Measurements from ENCODE around the gene LSR. TPM values are rescaled to one million over a fixed set of nuclear protein-coding genes. Genes with fewer than 3 reads are reported as not detected.
A peak's percentile ranks its signal among the peaks of the same experiment; 100 is the strongest.

The LSR gene
- total and polyA plus RNA-seq, 4 donors: 2.0 to 29.4 (median 23.3) TPM

GRCh38 chr19:35314858-35315470 lies 66.2 kb downstream of the LSR start:
- H3K4me1 ChIP-seq (ENCODE audit: control insufficient read depth, insufficient read depth, low read length): peaks cover 18% of the 10 kb centered on the region
- no peak overlapping the region for H3K27ac ChIP-seq (ENCODE audit: low read depth, low read length)
- no peaks in the 10 kb centered on the region for H3K9me3 ChIP-seq (ENCODE audit: control insufficient read depth, insufficient read depth, low read length)
- WGBS (ENCODE audit: insufficient coverage): 82% methylated on average over 9 of the region's 10 CpGs
- no peak for DNase-seq (ENCODE audit: low read depth in 4 of 6, low spot score in 6 of 6)
- H3K36me3 ChIP-seq (ENCODE audit: control insufficient read depth, insufficient read depth, low read length): peaks cover 4% of the 10 kb centered on the region
- H3K27me3 ChIP-seq (ENCODE audit: control insufficient read depth, insufficient read depth, low read length): no peaks in the 10 kb centered on the region
- no peak overlapping the region for H3K4me3 ChIP-seq (ENCODE audit: low read depth, low read length)

GRCh38 chr19:35315883-35316282 lies 67.1 kb downstream of the LSR start:
- H3K36me3 ChIP-seq (ENCODE audit: control insufficient read depth, insufficient read depth, low read length): peaks cover 3% of the 10 kb centered on the region
- no peak overlapping the region for H3K4me3 ChIP-seq (ENCODE audit: low read depth, low read length)
- H3K4me1 ChIP-seq (ENCODE audit: control insufficient read depth, insufficient read depth, low read length): peaks cover 17% of the 10 kb centered on the region
- WGBS (ENCODE audit: insufficient coverage): 74% methylated on average over 7 of the region's 9 CpGs
- H3K9me3 ChIP-seq (ENCODE audit: control insufficient read depth, insufficient read depth, low read length): no peaks in the 10 kb centered on the region
- no peak overlapping the region for H3K27ac ChIP-seq (ENCODE audit: low read depth, low read length)
- peak in 1 of 6 donors; percentile 42 for DNase-seq (ENCODE audit: low read depth in 4 of 6, low spot score in 6 of 6)
- no peaks in the 10 kb centered on the region for H3K27me3 ChIP-seq (ENCODE audit: control insufficient read depth, insufficient read depth, low read length)

GRCh38 chr19:35316560-35316959 lies 67.8 kb downstream of the LSR start:
- Histone ChIP-seq H3K4me3 (ENCODE audit: low read depth, low read length) (no peak overlapping the region), H3K27ac (ENCODE audit: low read depth, low read length) (no peak overlapping the region), H3K4me1 (ENCODE audit: control insufficient read depth, insufficient read depth, low read length) (peaks cover 17% of the 10 kb centered on the region), H3K9me3 (ENCODE audit: control insufficient read depth, insufficient read depth, low read length) (no peaks in the 10 kb centered on the region), H3K27me3 (ENCODE audit: control insufficient read depth, insufficient read depth, low read length) (no peaks in the 10 kb centered on the region), H3K36me3 (ENCODE audit: control insufficient read depth, insufficient read depth, low read length) (peaks cover 3% of the 10 kb centered on the region)
- WGBS (ENCODE audit: insufficient coverage): 70% methylated on average over 4 of the region's 9 CpGs
- no peak for DNase-seq (ENCODE audit: low read depth in 4 of 6, low spot score in 6 of 6)

Other genes starting within 250 kb of the LSR start
- gene GRAMD1A, start 248.7 kb upstream of the LSR start, total RNA-seq: 10 to 100 TPM; 29.6 to 36.2 TPM
- gene GRAMD1A, start 248.7 kb upstream of the LSR start, polyA plus RNA-seq (ENCODE audit: insufficient read length in 2 of 2): 100 to 1,000 TPM in 1 of 2 donors, 10 to 100 TPM in 1; 92.5 to 111 TPM
- 10 to 100 TPM in 1 of 2 donors, 1 to 10 TPM in 1; 5.8 to 17.2 TPM for gene SCN1B, start 218.5 kb upstream of the LSR start, total RNA-seq
- 10 to 100 TPM; 16.1 to 24.0 TPM for gene SCN1B, start 218.5 kb upstream of the LSR start, polyA plus RNA-seq (ENCODE audit: insufficient read length in 2 of 2)
- gene HPN, start 207.3 kb upstream of the LSR start, total RNA-seq: under 1 TPM; 0.20 to 0.50 TPM
- 1 to 10 TPM; 1.1 to 1.4 TPM for gene HPN, start 207.3 kb upstream of the LSR start, polyA plus RNA-seq (ENCODE audit: insufficient read length in 2 of 2)
- 1 to 10 TPM in 1 of 2 donors, under 1 TPM in 1; 0.40 to 2.6 TPM for gene FXYD3, start 133.2 kb upstream of the LSR start, total RNA-seq
- 1 to 10 TPM in 1 of 2 donors, under 1 TPM in 1; 0.49 to 1.7 TPM for gene FXYD3, start 133.2 kb upstream of the LSR start, polyA plus RNA-seq (ENCODE audit: insufficient read length in 2 of 2)
- 10 to 100 TPM; 10.9 to 18.5 TPM for gene LGI4, start 113.9 kb upstream of the LSR start, total RNA-seq
- 10 to 100 TPM; 21.4 to 37.5 TPM for gene LGI4, start 113.9 kb upstream of the LSR start, polyA plus RNA-seq (ENCODE audit: insufficient read length in 2 of 2)
- 100 to 1,000 TPM in 1 of 2 donors, 10 to 100 TPM in 1; 20.4 to 104 TPM for gene FXYD1, start 110.2 kb upstream of the LSR start, total RNA-seq
- 10 to 100 TPM; 37.9 to 58.3 TPM for gene FXYD1, start 110.2 kb upstream of the LSR start, polyA plus RNA-seq (ENCODE audit: insufficient read length in 2 of 2)
- 10 to 100 TPM; 12.1 to 34.3 TPM for gene FXYD7, start 105.7 kb upstream of the LSR start, total RNA-seq
- gene FXYD7, start 105.7 kb upstream of the LSR start, polyA plus RNA-seq (ENCODE audit: insufficient read length in 2 of 2): 100 to 1,000 TPM; 279 to 281 TPM
- 10 to 100 TPM; 11.0 to 52.5 TPM for gene FXYD5, start 94.3 kb upstream of the LSR start, total RNA-seq
- 10 to 100 TPM in 1 of 2 donors, 1 to 10 TPM in 1; 9.3 to 32.5 TPM for gene FXYD5, start 94.3 kb upstream of the LSR start, polyA plus RNA-seq (ENCODE audit: insufficient read length in 2 of 2)
- gene FAM187B, start 20.3 kb upstream of the LSR start, total RNA-seq: not detected
- not detected for gene FAM187B, start 20.3 kb upstream of the LSR start, polyA plus RNA-seq (ENCODE audit: insufficient read length in 2 of 2)
- 10 to 100 TPM; 37.2 to 89.6 TPM for gene USF2, start 20.0 kb downstream of the LSR start, total RNA-seq
- 100 to 1,000 TPM; 235 to 258 TPM for gene USF2, start 20.0 kb downstream of the LSR start, polyA plus RNA-seq (ENCODE audit: insufficient read length in 2 of 2)
- under 1 TPM in 1 of 2 donors, not detected in 1; 0.40 TPM for gene HAMP, start 33.5 kb downstream of the LSR start, total RNA-seq
- under 1 TPM; 0.35 to 0.67 TPM for gene HAMP, start 33.5 kb downstream of the LSR start, polyA plus RNA-seq (ENCODE audit: insufficient read length in 2 of 2)
- gene MAG, start 43.2 kb downstream of the LSR start, total RNA-seq: 100 to 1,000 TPM in 1 of 2 donors, 10 to 100 TPM in 1; 83.5 to 215 TPM
- 100 to 1,000 TPM; 249 to 261 TPM for gene MAG, start 43.2 kb downstream of the LSR start, polyA plus RNA-seq (ENCODE audit: insufficient read length in 2 of 2)
- gene CD22, start 80.2 kb downstream of the LSR start, total RNA-seq: 10 to 100 TPM in 1 of 2 donors, 1 to 10 TPM in 1; 9.4 to 13.5 TPM
- 10 to 100 TPM; 24.2 to 39.4 TPM for gene CD22, start 80.2 kb downstream of the LSR start, polyA plus RNA-seq (ENCODE audit: insufficient read length in 2 of 2)
- gene FFAR1, start 98.9 kb downstream of the LSR start, total RNA-seq: under 1 TPM in 1 of 2 donors, not detected in 1; 0.06 TPM
- gene FFAR1, start 98.9 kb downstream of the LSR start, polyA plus RNA-seq (ENCODE audit: insufficient read length in 2 of 2): under 1 TPM; 0.70 to 0.83 TPM
- gene FFAR3, start 109.5 kb downstream of the LSR start, total RNA-seq: under 1 TPM; 0.10 to 0.11 TPM
- gene FFAR3, start 109.5 kb downstream of the LSR start, polyA plus RNA-seq (ENCODE audit: insufficient read length in 2 of 2): not detected
- not detected for gene GPR42, start 122.1 kb downstream of the LSR start, total RNA-seq
- gene GPR42, start 122.1 kb downstream of the LSR start, polyA plus RNA-seq (ENCODE audit: insufficient read length in 2 of 2): under 1 TPM in 1 of 2 donors, not detected in 1; 0.14 TPM
- gene FFAR2, start 199.3 kb downstream of the LSR start, total RNA-seq: under 1 TPM; 0.11 to 0.69 TPM
- under 1 TPM; 0.29 to 0.50 TPM for gene FFAR2, start 199.3 kb downstream of the LSR start, polyA plus RNA-seq (ENCODE audit: insufficient read length in 2 of 2)
- not detected for gene KRTDAP, start 241.5 kb downstream of the LSR start, total RNA-seq
- gene KRTDAP, start 241.5 kb downstream of the LSR start, polyA plus RNA-seq (ENCODE audit: insufficient read length in 2 of 2): not detected